HFF-Myc (cell line): Measurements from ENCODE around the gene PREX1.

Source experiments
- DNase-seq: peaks from one replicate; pipeline ENCODE4 v3.0.0-alpha.2; 2011; ENCODE audit warnings: low read depth; ENCODE audit errors: extremely low read depth
- H3K4me3 ChIP-seq: replicated peaks from 2 replicates; pipeline ENCODE4 v1.5.1; 2011; ENCODE audit warnings: low read depth, mild to moderate bottlenecking, control low read depth, low read length
- CTCF ChIP-seq: IDR thresholded peaks from 2 replicates; pipeline ENCODE4 v1.5.1; 2012; ENCODE audit warnings: mild to moderate bottlenecking, low read depth, low read length, control low read depth; ENCODE audit errors: missing control alignments

Gene PREX1

DNA sequence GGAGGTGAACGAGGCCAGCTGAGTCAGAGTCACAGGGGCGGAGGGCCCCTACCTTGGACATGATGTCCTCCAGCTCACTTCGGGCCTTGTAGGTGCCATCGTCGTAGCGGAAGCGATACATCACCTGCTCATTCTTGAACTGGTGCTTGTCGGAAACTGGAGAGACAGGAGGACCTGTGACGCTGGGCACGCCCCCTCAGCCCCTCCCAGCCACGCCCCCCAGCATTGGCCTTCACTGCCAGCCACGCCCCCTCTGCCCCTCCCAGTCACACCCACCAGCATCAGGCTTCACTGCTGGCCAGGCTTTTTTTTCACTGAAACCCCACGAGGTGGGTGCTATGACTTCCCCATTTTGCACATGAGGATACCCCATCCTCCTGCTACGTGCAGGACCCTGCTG is 148.2 kb downstream of the PREX1 start:
- no peak for TF ChIP-seq CTCF
- no peak overlapping the region for H3K4me3 ChIP-seq
- no peak for DNase-seq

DNA sequence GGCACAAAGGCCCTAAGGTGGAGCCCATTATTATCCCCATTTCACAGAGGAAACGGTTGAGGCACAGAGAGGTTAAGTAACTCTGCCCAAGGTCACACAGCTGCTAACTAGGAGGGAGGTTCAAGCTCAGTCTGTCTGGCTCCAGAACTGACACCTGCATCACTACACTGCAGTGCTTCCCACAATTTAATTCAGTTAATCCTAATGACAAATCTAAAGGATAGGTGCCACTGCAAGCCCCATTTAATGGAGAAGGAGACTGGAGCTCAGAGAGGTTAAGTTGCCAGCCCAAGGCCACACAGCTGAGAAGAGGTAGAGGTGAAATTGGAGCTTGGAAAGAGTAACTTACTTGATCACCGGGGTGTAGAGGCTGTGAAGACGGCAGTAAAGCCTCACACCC is 148.8 kb downstream of the PREX1 start:
- TF ChIP-seq CTCF: no peak
- no peak for DNase-seq
- H3K4me3 ChIP-seq: no peak overlapping the region

DNA sequence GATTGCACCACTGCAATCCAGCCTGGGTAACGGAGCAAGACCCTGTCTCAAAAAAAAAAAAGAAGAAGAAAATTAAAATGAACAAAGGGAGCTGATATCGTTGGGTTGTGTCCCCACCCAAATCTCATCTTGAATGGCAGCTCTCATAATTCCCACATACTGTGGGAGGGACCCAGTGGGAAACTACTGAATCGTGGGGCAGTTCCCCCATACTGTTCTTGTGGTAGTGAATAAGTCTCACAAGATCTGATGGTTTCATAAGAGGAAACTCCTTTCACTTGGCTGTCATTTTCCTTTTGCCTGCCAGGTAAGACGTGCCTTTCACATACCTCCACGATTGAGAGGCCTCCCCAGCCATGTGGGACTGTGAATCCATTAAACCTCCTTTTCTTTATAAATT is 149.4 kb downstream of the PREX1 start:
- H3K4me3 ChIP-seq: no peak overlapping the region
- no peak for TF ChIP-seq CTCF
- DNase-seq: no peak

- TF ChIP-seq CTCF: no peak
- no peak overlapping the region for H3K4me3 ChIP-seq
- no peak for DNase-seq
These were observed 150.9 kb downstream of the PREX1 start for GRCh38 chr20:48676795-48677460.

GRCh38 chr20:48676125-48676524 is 151.7 kb downstream of the PREX1 start:
- no peak for TF ChIP-seq CTCF
- no peak for DNase-seq
- no peak overlapping the region for H3K4me3 ChIP-seq

GRCh38 chr20:48674461-48674860 is 153.3 kb downstream of the PREX1 start:
- no peak for TF ChIP-seq CTCF
- no peak for DNase-seq

GRCh38 chr20:48673507-48673906 is 154.3 kb downstream of the PREX1 start:
- H3K4me3 ChIP-seq: no peak overlapping the region
- DNase-seq: no peak

More at GRCh38 chr20:48674461-48674860, 153.3 kb downstream of the PREX1 start:
- H3K4me3 ChIP-seq: no peak overlapping the region

More at GRCh38 chr20:48673507-48673906, 154.3 kb downstream of the PREX1 start:
- no peak for TF ChIP-seq CTCF
